Skeletal muscle cell (primary cell): Measurements from ENCODE around the gene PYCARD.
"Not testable (repeated sequence)": the region's sequence is repeated elsewhere in the genome, so short reads cannot be mapped to it uniquely, and the experiment has no call there.

ENCODE experiments used
- DNase-seq: peaks from one replicate; pipeline ENCODE4 v3.0.0-alpha.2; 2010; ENCODE audit warnings: low read depth
- H3K4me3 ChIP-seq: 2 replicates; pipeline ENCODE4 v1.5.1; 2011; ENCODE audit warnings: low read depth, mild to moderate bottlenecking, control low read depth, low read length, moderate library complexity

The PYCARD gene

DNA sequence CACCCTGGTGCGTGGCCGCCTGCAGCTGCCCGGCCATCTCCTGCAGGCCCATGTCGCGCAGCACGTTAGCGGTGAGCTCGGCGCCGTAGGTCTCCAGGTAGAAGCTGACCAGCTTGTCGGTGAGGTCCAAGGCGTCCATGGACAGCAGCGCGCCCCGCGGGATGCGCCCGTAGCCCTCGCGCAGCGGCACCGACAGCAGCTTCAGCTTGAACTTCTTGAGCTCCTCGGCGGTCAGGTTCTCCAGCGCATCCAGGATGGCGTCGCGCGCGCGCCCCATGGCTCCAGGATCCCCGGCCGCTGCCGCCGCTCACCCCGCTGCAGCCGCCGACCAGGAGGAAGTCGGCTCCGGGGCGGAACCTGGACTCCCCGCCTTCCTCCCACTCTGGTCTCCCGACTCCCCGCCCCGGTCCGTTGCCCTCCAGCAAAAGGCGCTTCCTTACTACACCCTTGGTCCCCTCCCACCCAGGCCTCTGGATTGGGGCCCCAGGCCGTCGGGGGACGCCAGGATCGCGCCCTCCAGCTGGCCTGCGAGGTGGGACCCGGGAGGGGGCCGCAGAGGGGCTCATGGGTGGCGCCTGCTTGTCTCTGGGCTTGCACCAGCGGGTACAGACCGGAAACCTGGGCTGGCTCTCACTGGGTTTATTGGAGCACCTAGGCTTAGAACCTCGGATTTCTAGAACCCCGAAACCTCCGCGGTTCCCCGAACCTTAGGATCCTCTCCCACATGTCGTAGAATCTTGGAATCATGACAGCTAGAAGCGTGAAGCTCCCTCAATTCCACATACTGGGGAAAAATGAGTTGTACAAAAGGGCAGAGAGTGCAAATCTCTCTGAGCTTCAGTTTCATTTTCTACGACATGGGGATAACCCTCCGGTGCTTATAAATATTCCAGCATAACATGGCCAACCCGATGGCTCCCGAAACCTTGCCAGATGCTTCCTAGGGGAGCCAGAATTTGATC is at the start of gene PYCARD:
Gene PYCARD (minus strand): TSS at position 347 of the 962 bp plus-strand sequence. CDS start 70 bp downstream, at position 277.
- H3K4me3 ChIP-seq: peak within 1 kb of the TSS; percentile 62
- no peak for DNase-seq

GRCh38 chr16:31251435-31251834 is 48.9 kb upstream of the PYCARD start:
- H3K4me3 ChIP-seq: no peak overlapping the region
- DNase-seq: no peak

GRCh38 chr16:31250782-31251384 is 48.3 kb upstream of the PYCARD start:
- DNase-seq: no peak
- no peak overlapping the region for H3K4me3 ChIP-seq

- no peak overlapping the region for H3K4me3 ChIP-seq
- no peak for DNase-seq
Observed at GRCh38 chr16:31248344-31248743, 45.8 kb upstream of the PYCARD start.

DNA sequence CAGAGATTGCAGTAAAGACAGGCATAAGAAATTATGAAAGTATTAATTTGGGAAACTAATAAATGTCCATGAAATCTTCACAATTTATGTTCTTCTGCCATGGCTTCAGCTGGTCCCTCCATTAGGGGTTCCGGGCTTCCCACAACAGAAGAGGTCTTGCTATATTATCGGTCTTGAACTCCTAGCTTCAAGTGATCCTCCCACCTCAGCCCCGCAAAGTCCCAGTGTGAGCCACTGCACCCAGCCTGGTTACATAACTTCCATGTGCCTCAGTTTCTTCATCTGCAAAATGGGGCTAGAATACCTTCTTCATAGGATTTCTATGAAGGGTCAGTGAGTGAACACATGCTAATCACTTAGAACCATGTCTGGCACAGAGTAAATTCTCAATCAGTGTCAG is 43.7 kb upstream of the PYCARD start:
- no peak overlapping the region for H3K4me3 ChIP-seq
- no peak for DNase-seq

GRCh38 chr16:31245598-31245997 is 43.0 kb upstream of the PYCARD start:
- H3K4me3 ChIP-seq, DNase-seq: not testable (repeated sequence)

DNA sequence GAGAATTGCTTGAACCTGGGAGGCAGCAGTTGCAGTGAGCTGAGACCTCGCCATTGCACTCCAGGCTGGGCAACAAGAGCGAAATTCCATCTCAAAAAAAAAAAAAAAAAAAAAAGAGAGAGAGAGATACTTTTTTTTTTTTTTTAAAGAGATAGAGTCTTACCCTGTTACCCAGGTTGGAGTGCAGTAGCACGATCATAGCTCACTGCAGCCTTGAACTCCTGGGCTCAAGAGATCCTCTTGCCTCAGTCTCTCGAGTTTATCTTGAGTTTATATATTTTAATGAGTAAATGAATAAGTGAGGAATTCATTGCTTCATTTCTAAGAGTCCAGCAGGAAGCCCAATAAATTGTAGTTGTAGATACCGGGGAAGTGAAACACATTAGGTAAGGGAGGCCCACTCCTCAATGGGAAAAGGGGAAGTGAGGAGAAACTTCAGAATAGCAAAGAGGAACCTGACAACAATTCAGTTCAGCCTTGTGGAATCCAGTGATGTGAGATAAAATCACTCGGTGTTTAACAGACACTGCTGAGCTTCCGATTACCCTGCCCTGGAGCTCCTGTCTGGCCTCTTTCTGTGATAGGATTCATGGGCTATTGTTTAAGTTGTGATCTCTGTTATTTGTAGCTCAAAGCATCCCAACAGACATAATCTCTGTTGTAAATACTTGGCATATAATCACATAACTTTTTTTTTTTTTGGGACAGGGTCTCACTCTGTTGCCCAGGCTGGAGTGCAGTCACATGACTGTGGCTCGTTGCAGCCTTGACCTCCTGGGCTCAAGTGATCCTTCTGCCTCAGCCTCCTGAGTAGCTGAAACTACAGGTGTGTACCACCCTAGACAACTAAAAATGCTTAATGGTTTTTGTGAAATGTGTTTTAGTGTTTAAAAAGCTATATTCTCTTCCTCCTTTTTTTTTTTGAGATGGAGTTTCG is 41.4 kb upstream of the PYCARD start:
- no peak overlapping the region for H3K4me3 ChIP-seq
- DNase-seq: no peak

- DNase-seq: no peak
- H3K4me3 ChIP-seq: no peak overlapping the region
Observed at GRCh38 chr16:31242206-31242605, 39.6 kb upstream of the PYCARD start.

GRCh38 chr16:31238041-31238440 is 35.5 kb upstream of the PYCARD start:
- no peak for DNase-seq
- no peak overlapping the region for H3K4me3 ChIP-seq

GRCh38 chr16:31229501-31229900 is 26.9 kb upstream of the PYCARD start:
- DNase-seq: no peak
- H3K4me3 ChIP-seq: no peak overlapping the region

DNA sequence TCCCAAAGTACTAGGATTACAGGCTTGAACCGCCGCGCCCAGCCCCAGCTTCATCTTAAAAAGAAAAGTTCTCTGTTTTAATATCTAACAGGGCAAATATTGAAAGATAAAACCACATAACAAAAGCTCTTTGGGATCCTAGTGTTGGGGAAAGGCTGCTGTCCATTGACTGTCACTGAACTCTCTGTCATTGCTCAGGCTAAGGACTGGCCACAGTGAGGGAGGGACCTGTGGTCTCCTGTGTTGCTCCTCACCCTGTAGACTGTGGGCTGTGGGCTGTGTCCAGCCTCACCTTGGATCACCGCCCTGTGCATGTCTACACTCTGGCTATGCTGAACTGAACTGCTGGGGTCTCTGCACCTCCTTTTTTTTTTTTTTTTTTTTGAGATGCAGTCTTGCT is 25.6 kb upstream of the PYCARD start:
- no peak for DNase-seq
- no peak overlapping the region for H3K4me3 ChIP-seq

GRCh38 chr16:31225193-31225592 is 22.6 kb upstream of the PYCARD start:
- no peak overlapping the region for H3K4me3 ChIP-seq
- DNase-seq: no peak

GRCh38 chr16:31224092-31224955 is 21.8 kb upstream of the PYCARD start:
- no peak overlapping the region for H3K4me3 ChIP-seq
- no peak for DNase-seq

DNA sequence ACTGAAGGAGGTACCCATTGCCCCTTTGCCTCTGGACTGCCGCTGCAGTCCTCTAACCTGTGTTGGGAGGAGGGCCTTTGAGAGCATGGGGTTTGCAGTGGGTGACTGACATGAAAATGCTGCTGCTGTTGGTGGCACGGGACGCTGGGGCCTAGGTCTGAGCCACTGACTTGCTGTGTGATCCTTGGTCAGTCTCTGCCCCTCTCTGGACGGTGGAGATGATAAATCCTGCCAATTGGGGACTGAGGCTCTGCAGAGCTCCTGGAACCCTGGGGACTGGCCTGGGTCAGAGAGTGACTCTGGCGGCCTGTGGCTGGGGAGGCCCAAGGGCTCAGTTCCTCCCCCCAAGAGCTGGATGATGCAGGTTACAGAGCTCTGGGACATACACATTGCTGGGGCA is 20.5 kb upstream of the PYCARD start:
- H3K4me3 ChIP-seq: no peak overlapping the region
- no peak for DNase-seq

GRCh38 chr16:31221357-31222160 is 19.0 kb upstream of the PYCARD start:
- no peak for DNase-seq
- H3K4me3 ChIP-seq: no peak overlapping the region

GRCh38 chr16:31219154-31219741 is 16.7 kb upstream of the PYCARD start:
- no peak for DNase-seq
- no peak overlapping the region for H3K4me3 ChIP-seq

GRCh38 chr16:31217136-31217530 is 14.6 kb upstream of the PYCARD start:
- DNase-seq: no peak
- H3K4me3 ChIP-seq: no peak overlapping the region
